RPMI7951 (cell line): ENCODE results near the gene CDC42. TPM values are rescaled to one million over a fixed set of nuclear protein-coding genes. Genes with fewer than 3 reads are reported as not detected.
"Not testable (repeated sequence)": the region's sequence is repeated elsewhere in the genome, so short reads cannot be mapped to it uniquely, and the experiment has no call there.

Experiments used
- DNase-seq: peaks from one replicate; pipeline ENCODE4 v3.0.0-alpha.2; 2012; ENCODE audit warnings: low read depth
- total RNA-seq: library from RNA; depleted of rRNA; stranded (reverse); fragments of >200 nt; shearing (Covaris generic); gene quantifications from 2 replicates; pipeline ENCODE4 v1.2.3, GENCODE V29; 2014; rRNA removed

Gene CDC42
- 554 and 659 TPM in 2 replicates for total RNA-seq

DNA sequence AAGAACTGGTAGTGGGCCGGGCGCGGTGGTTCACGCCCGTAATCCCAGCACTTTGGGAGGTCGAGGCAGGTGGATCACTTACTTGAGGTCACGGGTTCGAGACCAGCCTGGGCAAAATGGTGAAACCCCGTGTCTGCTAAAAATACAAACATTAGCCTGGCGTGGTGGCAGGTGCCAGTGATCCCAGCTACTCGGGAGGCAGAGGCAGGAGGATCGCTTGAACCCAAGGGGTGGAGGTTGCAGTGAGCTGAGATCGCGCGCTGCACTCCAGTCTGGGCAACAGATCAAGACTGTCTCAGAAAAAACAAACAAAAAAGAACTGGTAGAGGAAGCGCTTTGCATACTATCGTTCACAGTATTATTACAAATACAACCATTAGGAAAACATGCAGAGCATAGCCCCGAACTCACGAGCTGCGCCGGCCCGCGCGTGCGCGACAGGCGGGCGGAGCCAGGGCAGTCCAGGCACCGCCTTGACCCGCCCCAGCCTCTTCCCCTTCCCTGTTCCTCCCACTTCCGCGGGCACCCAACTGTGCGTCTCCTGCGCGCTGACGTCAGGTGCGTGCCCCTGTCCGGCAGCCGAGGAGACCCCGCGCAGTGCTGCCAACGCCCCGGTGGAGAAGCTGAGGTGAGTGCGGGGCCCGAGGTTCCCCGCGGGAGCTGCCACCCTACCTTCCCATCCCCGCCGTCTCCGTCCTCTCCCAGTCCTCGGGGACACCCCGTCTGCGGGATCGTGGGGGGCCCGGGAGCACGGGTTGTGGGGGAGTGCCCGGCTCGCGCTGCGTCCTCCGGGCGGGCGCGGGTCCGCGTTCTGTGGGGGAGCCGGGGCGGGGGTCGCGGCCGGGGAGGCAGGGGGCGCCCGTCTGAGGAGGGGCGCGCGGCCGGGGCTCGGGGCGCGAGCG lies at the start of gene CDC42:
Gene CDC42 (plus strand): TSS at position 595 of the 902 bp plus-strand sequence. CDS start 25,770 bp downstream, outside the sequence.
- peak; percentile 94 for DNase-seq

DNA sequence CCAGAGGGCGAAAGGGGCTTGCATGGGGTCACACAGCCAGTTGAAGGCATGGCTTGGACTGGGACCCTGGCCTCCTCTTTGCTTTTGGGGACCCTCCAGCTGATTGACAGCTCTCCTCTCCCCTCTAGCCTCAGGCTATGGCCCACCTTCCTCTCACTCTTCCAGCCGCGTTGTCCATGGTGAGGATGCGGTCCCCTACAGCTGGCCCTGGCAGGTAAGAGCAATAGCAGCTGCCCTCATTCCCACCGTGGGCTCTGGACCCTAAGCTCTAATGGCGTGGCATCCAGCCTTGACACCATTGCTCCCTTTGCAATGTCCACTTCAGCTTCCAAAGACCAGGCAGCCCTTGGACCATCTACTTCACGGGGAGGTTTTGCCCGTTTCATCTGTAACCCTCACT lies 49.6 kb upstream of the CDC42 start:
- DNase-seq, result not testable (repeated sequence)

DNA sequence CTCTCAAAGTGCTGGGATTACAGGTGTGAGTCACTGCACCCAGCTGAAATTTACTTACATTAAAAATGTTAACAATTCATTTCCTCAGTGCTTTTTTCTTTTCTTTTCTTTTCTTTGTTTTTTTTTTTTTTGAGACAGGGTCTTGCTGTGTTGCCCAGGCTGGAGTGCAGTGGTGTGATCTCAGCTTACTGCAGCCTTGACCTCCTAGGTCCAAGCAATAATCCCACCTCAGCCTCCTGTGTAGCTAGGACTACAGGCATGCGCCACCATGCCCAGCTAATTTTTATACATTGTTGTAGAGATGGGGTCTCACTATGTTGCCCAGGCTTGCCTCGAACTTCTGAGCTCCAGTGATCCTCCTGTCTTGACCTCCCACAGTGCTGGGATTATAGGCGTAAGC lies 48.5 kb upstream of the CDC42 start:
- DNase-seq, result not testable (repeated sequence)

DNA sequence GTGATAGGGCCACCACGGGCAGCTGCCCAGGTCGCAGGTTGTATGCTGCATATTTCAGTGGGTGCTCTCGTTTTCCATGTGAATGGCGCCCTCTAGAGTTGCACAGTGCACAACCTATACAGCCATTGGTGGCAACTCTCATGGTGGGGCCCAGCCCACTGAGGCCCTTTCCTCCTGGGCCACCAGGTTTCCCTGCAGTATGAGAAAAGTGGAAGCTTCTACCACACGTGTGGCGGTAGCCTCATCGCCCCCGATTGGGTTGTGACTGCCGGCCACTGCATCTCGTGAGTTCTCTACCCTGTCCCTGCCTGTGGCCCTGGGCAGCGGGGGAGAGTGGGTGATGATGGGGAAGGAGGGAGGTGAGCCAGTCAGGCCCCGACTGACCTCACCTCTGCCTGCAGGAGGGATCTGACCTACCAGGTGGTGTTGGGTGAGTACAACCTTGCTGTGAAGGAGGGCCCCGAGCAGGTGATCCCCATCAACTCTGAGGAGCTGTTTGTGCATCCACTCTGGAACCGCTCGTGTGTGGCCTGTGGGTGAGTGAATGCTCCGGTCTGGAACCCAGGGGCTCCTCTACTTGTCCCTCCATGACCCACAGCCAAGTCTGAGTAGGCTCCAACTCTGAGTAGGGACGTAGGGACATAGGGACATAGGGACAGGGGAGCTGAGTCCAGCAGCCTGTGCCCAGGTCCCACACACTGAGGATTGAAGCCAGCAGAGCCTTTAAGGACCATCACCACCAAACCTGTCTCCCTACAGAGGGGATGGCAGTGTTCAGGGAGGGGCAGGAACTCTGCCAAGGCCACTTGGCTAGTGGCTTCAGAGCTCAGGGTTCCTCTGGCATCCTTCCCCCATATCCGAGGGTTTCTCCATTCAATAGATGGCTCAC lies 47.0 kb upstream of the CDC42 start:
- DNase-seq, result peak; percentile 16

GRCh38 chr1:22006736-22007135 lies 45.8 kb upstream of the CDC42 start:
- DNase-seq, result not testable (repeated sequence)

DNA sequence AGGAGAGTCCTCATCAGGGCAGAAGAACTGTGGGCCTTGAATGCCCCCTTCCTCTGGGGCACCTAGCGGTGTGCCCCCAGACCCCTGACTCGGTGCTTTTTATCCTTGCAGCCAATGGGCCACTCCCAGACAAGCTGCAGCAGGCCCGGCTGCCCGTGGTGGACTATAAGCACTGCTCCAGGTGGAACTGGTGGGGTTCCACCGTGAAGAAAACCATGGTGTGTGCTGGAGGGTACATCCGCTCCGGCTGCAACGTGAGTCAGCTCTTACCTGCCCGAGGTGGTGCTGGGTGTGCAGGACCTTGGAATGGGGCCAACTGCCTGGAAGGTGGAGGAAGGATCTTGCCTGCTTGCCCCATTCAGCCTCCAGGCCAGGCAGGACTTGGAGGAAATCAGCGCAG lies 45.2 kb upstream of the CDC42 start:
- not testable (repeated sequence) for DNase-seq

DNA sequence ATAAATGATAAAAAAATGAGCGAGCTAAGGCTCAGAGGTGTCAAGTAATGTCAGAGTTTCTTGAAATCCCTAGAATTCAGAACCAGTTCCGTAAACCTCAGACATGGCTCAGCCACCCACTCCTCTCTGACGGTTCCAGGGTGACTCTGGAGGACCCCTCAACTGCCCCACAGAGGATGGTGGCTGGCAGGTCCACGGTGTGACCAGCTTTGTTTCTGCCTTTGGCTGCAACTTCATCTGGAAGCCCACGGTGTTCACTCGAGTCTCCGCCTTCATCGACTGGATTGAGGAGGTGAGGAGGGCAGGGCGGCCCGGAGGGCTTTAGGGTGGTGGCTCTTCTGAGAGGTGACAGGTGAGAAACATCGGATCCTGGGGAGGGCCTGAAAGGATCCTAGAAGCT lies 42.9 kb upstream of the CDC42 start:
- not testable (repeated sequence) for DNase-seq

DNA sequence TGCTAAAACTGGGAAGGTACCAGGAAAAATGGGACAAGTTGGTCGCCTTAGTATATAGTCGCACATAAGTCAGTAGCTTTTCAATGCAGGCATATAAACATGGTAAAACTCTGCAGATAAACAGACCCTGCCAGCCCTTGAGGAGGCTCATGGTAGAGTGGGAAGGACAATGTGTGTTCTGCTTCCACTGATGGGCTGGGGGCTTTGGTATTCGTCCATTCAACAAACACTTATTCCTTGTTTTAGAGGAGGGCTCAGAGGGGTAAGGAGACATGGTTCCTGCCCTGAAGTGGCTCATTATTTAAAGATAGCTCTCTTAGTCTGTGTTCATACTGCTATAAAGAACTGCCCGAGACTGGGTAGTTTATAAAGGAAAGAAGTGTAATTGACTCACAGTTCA lies 39.8 kb upstream of the CDC42 start:
- DNase-seq, result not testable (repeated sequence)

DNA sequence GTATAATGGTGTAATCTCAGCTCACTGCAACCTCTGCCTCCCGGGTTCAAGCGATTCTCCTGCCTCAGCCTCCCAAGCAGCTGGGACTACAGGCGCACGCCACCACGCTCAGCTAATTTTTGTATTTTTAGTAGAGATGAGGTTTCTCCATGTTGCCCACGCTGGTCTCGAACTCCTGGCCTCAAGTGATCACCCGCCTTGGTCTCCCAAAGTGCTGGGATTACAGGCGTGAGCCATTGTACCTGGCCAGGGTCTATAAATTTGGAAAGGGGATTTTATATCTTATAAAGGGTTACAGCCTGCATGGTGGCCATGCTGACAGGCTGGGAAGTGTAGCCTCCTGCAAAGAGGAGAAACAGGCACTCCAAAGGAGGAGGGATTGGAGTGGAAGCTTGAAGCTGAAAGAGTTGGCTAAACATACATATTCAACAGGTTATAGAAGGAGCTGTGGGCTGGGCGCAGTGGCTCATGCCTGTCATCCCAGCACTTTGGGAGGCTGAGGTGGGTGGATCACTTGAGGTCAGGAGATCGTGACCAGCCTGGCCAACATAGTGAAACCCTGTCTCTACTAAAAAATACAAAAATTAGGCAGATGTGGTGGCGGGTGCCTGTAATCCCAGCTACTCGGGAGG lies 37.8 kb upstream of the CDC42 start:
- not testable (repeated sequence) for DNase-seq

DNA sequence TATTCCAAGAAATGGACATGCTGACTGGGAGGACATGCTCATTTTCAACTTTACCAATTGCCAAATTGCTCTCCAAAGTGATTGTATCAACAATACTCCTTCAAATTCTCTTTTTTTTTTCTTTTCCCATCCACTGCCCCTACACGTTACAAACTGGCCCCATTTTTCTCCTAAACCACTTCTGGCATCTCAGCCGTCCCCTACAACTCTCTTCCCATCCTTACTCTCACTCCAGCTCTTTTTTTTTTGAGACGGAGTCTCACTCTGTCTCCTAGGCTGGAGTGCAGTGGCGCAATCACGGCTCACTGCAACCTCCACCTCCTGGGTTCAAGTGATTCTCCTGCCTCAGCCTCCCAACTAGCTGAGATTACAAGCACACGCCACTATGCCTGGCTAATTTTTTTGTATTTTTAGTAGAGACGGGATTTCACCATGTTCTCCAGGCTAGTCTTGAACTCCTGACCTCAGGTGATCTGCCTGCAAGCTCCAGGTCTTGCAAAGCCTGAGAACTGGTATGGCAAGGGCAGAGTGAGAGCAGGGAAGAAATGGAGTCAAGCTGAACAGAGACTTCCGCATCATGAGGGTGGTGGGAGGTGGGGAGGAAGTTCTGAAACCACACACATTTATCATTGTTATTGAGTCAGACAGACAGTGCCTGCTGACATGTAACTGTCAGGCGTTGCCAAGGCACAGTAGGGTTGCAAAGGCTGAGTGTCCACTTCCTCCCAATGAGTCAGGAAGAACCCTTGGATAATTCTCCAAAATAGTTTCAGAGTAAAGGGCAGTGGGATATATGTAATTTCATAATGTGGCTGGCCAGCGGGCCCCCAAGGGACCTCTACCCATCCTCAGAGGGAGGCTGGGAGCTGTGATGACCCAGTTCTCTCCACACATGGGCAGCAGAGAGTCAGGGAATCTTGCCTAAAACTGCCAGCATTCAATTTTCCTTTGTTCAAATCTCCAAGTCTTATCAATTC lies 33.6 kb upstream of the CDC42 start:
- peak; percentile 94 for DNase-seq

GRCh38 chr1:22021061-22021460 lies 31.4 kb upstream of the CDC42 start:
- DNase-seq, result no peak

GRCh38 chr1:22024485-22025367 lies 27.8 kb upstream of the CDC42 start:
- DNase-seq, result peak; percentile 87

- DNase-seq, result peak; percentile 89
Observed at GRCh38 chr1:22025368-22026155, 26.9 kb upstream of the CDC42 start.

DNA sequence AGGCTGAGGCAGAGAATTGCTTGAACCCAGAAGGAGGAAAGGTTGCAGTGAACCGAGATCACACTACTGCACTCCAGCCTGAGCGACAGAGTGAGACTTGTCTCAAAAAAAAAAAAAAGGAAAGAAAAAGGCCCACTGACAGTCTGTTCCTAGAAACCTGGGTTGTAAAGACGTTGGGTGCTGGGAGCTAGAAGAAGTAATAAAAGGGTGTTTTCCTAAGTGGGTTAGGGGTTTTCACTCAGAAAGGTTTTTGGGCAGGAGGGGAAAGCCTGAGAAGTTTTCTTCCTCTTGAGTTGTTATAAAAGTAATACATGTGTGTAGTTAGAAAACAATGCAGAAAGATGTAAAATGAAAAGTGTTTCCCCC lies 25.6 kb upstream of the CDC42 start:
- DNase-seq, result no peak

DNA sequence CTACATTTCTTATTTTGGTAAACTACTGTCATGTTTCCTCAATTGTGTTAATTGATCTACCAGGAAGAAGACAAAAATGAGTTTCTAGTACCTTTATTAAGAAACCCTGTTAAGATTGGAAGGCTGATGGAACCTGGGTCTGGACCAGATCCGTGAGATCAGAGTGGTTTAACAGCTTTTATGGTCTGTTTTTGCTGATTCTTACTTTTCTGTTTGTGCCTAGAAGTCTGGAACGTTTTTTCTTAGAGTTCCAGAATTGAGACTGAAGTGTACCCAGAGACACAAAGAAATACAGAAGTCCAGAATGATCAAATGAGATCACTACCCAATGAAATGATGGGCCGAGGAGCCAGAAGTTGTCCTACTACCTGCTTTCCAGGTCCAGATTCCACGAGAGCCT lies 22.5 kb upstream of the CDC42 start:
- DNase-seq, result no peak

DNA sequence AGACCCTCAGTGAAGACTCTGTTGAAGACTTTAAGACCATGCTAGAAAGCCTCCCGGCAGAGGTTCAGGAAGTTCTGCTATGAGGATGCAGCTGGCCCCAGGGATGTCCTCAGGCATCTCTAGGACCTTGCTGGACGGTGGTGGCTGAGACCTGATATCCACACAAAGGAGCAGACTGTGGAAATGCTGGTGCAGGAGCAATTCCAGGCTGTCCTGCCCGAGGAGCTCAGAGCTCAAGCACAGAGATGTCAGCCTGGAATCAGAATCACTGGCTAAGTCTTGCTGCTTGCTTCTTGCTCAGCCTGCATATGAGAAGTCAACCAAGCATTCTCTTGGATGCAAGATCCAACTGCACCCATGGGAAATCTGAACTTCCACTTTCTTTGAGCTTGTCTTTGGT lies 22.0 kb upstream of the CDC42 start:
- no peak for DNase-seq

GRCh38 chr1:22031214-22031962 lies 21.1 kb upstream of the CDC42 start:
- no peak for DNase-seq

- not testable (repeated sequence) for DNase-seq
Observed at GRCh38 chr1:22034834-22035233, 17.7 kb upstream of the CDC42 start.
